SK-N-SH (cell line): ENCODE results near the gene ARFGAP1. TPM values are rescaled to one million over a fixed set of nuclear protein-coding genes. Genes with fewer than 3 reads are reported as not detected.

ENCODE experiments used
- CTCF ChIA-PET: fragments of 300-600, 350-600 bp; formaldehyde crosslinking; extraction: SDS; loops from one replicate; lab custom pipeline; 2021; lab: Yijun Ruan, JAX
- POLR2A ChIA-PET: fragments of 350-600 bp; sonication (Branson Sonifier 250); formaldehyde crosslinking; extraction: SDS; loops from one replicate; lab custom pipeline; 2020; ENCODE audit warnings: antibody characterized with exemption, inconsistent platforms; lab: Yijun Ruan, JAX
- DNase-seq: peaks from one replicate; pipeline ENCODE4 v3.0.0; 2012
- H2AFZ ChIP-seq: fragments of 200-600 bp; sonication (generic); 2 replicates; pipeline ENCODE4 v1.8.1; 2016; ENCODE audit warnings: antibody characterized with exemption, mild to moderate bottlenecking, low read depth
- H3F3A ChIP-seq: fragments of 200-600 bp; sonication (generic); replicated peaks from 2 replicates; pipeline ENCODE3; 2016; ENCODE audit warnings: antibody characterized with exemption, mild to moderate bottlenecking; ENCODE audit not compliant: insufficient read depth
- H3K27ac ChIP-seq, 2 experiments: fragments of 200-500 bp in 1 of 2; fragments of 200-600 bp in 1 of 2; sonication (Bioruptor generic) in 1 of 2; sonication (generic), shearing (Covaris generic) in 1 of 2; 2 replicates each; pipeline versions ENCODE4 v1.5.1 to v1.6.1; 2014 to 2016; ENCODE audit warnings: low read depth in 2 of 2, inconsistent platforms in 1 of 2, low read length in 1 of 2, mild to moderate bottlenecking in 1 of 2, mixed read lengths in 1 of 2
- H3K27me3 ChIP-seq: fragments of 200-600 bp; sonication (generic), shearing (Covaris generic); 2 replicates; pipeline ENCODE4 v1.6.1; 2016; ENCODE audit warnings: mixed run types; ENCODE audit not compliant: insufficient read depth
- H3K36me3 ChIP-seq, 2 experiments: fragments of 200-500 bp in 1 of 2; fragments of 200-600 bp in 1 of 2; sonication (Bioruptor generic) in 1 of 2; sonication (generic) in 1 of 2; replicated peaks in 1 of 2; 2 replicates each; pipeline versions ENCODE3 to v1.5.1; 2014 to 2016; ENCODE audit warnings: low read length in 1 of 2, mild to moderate bottlenecking in 1 of 2; ENCODE audit not compliant: insufficient read depth in 2 of 2, control insufficient read depth in 1 of 2
- H3K4me1 ChIP-seq, 2 experiments: fragments of 200-500 bp in 1 of 2; fragments of 200-600 bp in 1 of 2; sonication (Bioruptor generic) in 1 of 2; sonication (generic), shearing (Covaris generic) in 1 of 2; 2 replicates each; pipeline versions ENCODE4 v1.5.1 to v1.6.1; 2014 to 2016; ENCODE audit warnings: low read depth in 1 of 2, low read length in 1 of 2, mixed run types in 1 of 2; ENCODE audit not compliant: insufficient read depth in 2 of 2, control insufficient read depth in 1 of 2
- H3K4me2 ChIP-seq: fragments of 200-600 bp; sonication (generic), shearing (Covaris generic); 2 replicates; pipeline ENCODE4 v1.6.1; 2017; ENCODE audit warnings: mixed run types
- H3K4me3 ChIP-seq, 2 experiments: fragments of 200-500 bp in 1 of 2; fragments of 200-600 bp in 1 of 2; sonication (Bioruptor generic) in 1 of 2; sonication (generic), shearing (Covaris generic) in 1 of 2; 2 replicates each; pipeline versions ENCODE4 v1.5.1 to v1.8.1; 2014 to 2016; ENCODE audit warnings: low read depth in 2 of 2, inconsistent platforms in 1 of 2, low read length in 1 of 2, mild to moderate bottlenecking in 1 of 2, mixed read lengths in 1 of 2, moderate library complexity in 1 of 2
- H3K79me2 ChIP-seq: fragments of 200-600 bp; sonication (generic); 2 replicates; pipeline ENCODE4 v1.8.1; 2017; ENCODE audit warnings: mild to moderate bottlenecking; ENCODE audit not compliant: insufficient read depth
- H3K9ac ChIP-seq: fragments of 200-600 bp; sonication (generic); 2 replicates; pipeline ENCODE4 v1.6.1; 2017; ENCODE audit warnings: mixed run types
- H3K9me2 ChIP-seq: fragments of 200-600 bp; sonication (generic); 2 replicates; pipeline ENCODE4 v1.6.1; 2017; ENCODE audit warnings: mixed run types
- H3K9me3 ChIP-seq: fragments of 200-600 bp; sonication (generic); 2 replicates; pipeline ENCODE4 v1.6.1; 2017; ENCODE audit warnings: mixed run types, mild to moderate bottlenecking, moderate library complexity
- H4K20me1 ChIP-seq: fragments of 200-600 bp; sonication (generic); 2 replicates; pipeline ENCODE4 v1.6.1; 2017; ENCODE audit warnings: mild to moderate bottlenecking, mixed run types; ENCODE audit not compliant: insufficient read depth
- CHD2 ChIP-seq: fragments of 150-350 bp; IDR thresholded peaks from 2 replicates; pipeline ENCODE4 v1.6.1; 2018; ENCODE audit warnings: low read length; ENCODE audit not compliant: partially characterized antibody
- EP300 ChIP-seq, 2 experiments: IDR thresholded peaks; 2 replicates each; pipeline versions ENCODE4 v1.4.0 to v1.6.1; 2012; ENCODE audit warnings: borderline replicate concordance in 1 of 2, low read depth in 1 of 2, low read length in 1 of 2
- EZH2phosphoT487 ChIP-seq: fragments of 200-600 bp; sonication (generic); IDR thresholded peaks from 2 replicates; pipeline ENCODE4 v1.6.1; 2017; ENCODE audit warnings: low read depth, mixed run types, mild to moderate bottlenecking, antibody characterized with exemption, moderate library complexity, borderline replicate concordance
- FOSL2 ChIP-seq: IDR thresholded peaks from 2 replicates; pipeline ENCODE4 v1.4.0; 2012; ENCODE audit warnings: low read depth, mild to moderate bottlenecking, moderate library complexity, borderline replicate concordance
- FOXJ3 ChIP-seq: sonication (generic); formaldehyde crosslinking; IDR thresholded peaks from 2 replicates; pipeline ENCODE4 v1.5.1; 2020; ENCODE audit warnings: mild to moderate bottlenecking, missing genetic modification reagents
- GABPA ChIP-seq: IDR thresholded peaks from 2 replicates; pipeline ENCODE4 v1.4.0; 2012; ENCODE audit warnings: low read depth, mild to moderate bottlenecking
- JUND ChIP-seq: IDR thresholded peaks from 2 replicates; pipeline ENCODE4 v1.4.0; 2012
- MEF2A ChIP-seq: IDR thresholded peaks from 2 replicates; pipeline ENCODE4 v1.4.0; 2012; ENCODE audit warnings: low read depth, borderline replicate concordance
- MXI1 ChIP-seq: IDR thresholded peaks from 2 replicates; pipeline ENCODE4 v1.6.1; 2012; ENCODE audit warnings: mild to moderate bottlenecking, low read depth, low read length, improper control_type of control experiment
- NFIC ChIP-seq: IDR thresholded peaks from 2 replicates; pipeline ENCODE4 v1.4.0; 2012; ENCODE audit warnings: borderline replicate concordance
- PBX3 ChIP-seq: IDR thresholded peaks from 2 replicates; pipeline ENCODE4; 2012
- RAD21 ChIP-seq: IDR thresholded peaks from 2 replicates; pipeline ENCODE4 v1.6.1; 2012; ENCODE audit warnings: mild to moderate bottlenecking, low read length
- RXRA ChIP-seq: IDR thresholded peaks from 2 replicates; pipeline ENCODE4 v1.4.0; 2012; ENCODE audit warnings: low read depth, mild to moderate bottlenecking, borderline replicate concordance
- SIN3A ChIP-seq: IDR thresholded peaks from 2 replicates; pipeline ENCODE4 v1.6.1; 2012; ENCODE audit warnings: low read depth, mild to moderate bottlenecking, low read length, moderate library complexity, borderline replicate concordance
- SMC3 ChIP-seq: IDR thresholded peaks from 2 replicates; pipeline ENCODE4 v1.6.1; 2012; ENCODE audit warnings: low read depth, low read length, improper control_type of control experiment
- TCF12 ChIP-seq: IDR thresholded peaks from 2 replicates; pipeline ENCODE4 v1.4.0; 2012
- TEAD4 ChIP-seq: IDR thresholded peaks from 2 replicates; pipeline ENCODE4 v1.4.0; 2012; ENCODE audit warnings: mild to moderate bottlenecking, borderline replicate concordance; ENCODE audit not compliant: insufficient read depth
- ZBTB33 ChIP-seq: IDR thresholded peaks from 2 replicates; pipeline ENCODE4 v1.4.0; 2012; ENCODE audit warnings: low read depth, borderline replicate concordance
- WGBS: methylation state at CpG from one replicate; pipeline ENCODE4 v1.1.6; 2017; ENCODE audit warnings: low lambda C conversion rate; 5-methylcytosine and 5-hydroxymethylcytosine counted together
- polyA plus RNA-seq, 3 experiments: library from polyadenylated mRNA; depleted of rRNA; stranded (reverse); fragments of >200 nt; gene quantifications; 2 replicates each; pipeline ENCODE4 v1.2.3, GENCODE V29; 2012
- TF ChIP-seq, protein P1 (sequence below): IDR thresholded peaks from 2 replicates; pipeline ENCODE4 v1.6.1; 2012; ENCODE audit warnings: mild to moderate bottlenecking, low read depth, low read length, moderate library complexity
- TF ChIP-seq, protein P2 (sequence below): fragments of 200-600 bp; sonication (generic); IDR thresholded peaks from 2 replicates; pipeline ENCODE4 v1.6.1; 2017; ENCODE audit warnings: antibody characterized with exemption, mild to moderate bottlenecking, moderate library complexity

ARFGAP1 gene
- polyA plus RNA-seq, 1 of the 3 experiments (the other 2 are of a cell fraction), result 72.7 TPM

GRCh38 chr20:63315240-63315689 lies 42.7 kb downstream of the ARFGAP1 start:
- H3K27me3 ChIP-seq, result no peaks in the 10 kb centered on the region
- H3K36me3 ChIP-seq, result no peaks in the 10 kb centered on the region
- H3K9me3 ChIP-seq, result no peaks in the 10 kb centered on the region
- no peaks in the 10 kb centered on the region for H4K20me1 ChIP-seq
- CTCF ChIA-PET, result interaction anchor here (5.8 kb wide), 1 partner anchor 67 kb away, joined by 53 read pairs; no protein-coding TSS in a partner anchor
- no peak overlapping the region for H3K4me2 ChIP-seq
- H3F3A ChIP-seq, result no peaks in the 10 kb centered on the region
- H3K4me3 ChIP-seq, result no peak overlapping the region
- H3K79me2 ChIP-seq, result no peaks in the 10 kb centered on the region
- 64% methylated on average over 9 of the region's 15 CpGs for WGBS
- TF ChIP-seq FOXJ3 (no peak), TEAD4 (no peak), MEF2A (no peak), CHD2 (no peak), RAD21 (no peak), EZH2phosphoT487 (no peak), SIN3A (no peak), NFIC (no peak), PBX3 (no peak), MXI1 (no peak), GABPA (no peak), EP300 (IDR thresholded peaks at IDR 0.05; ENCODE audit: borderline replicate concordance in 1 of 2, low read depth in 1 of 2, low read length in 1 of 2) (no peak), SMC3 (no peak), ZBTB33 (no peak), FOSL2 (no peak), TCF12 (no peak), RXRA (no peak), JUND (no peak)
- TF ChIP-seq, protein P1, sequence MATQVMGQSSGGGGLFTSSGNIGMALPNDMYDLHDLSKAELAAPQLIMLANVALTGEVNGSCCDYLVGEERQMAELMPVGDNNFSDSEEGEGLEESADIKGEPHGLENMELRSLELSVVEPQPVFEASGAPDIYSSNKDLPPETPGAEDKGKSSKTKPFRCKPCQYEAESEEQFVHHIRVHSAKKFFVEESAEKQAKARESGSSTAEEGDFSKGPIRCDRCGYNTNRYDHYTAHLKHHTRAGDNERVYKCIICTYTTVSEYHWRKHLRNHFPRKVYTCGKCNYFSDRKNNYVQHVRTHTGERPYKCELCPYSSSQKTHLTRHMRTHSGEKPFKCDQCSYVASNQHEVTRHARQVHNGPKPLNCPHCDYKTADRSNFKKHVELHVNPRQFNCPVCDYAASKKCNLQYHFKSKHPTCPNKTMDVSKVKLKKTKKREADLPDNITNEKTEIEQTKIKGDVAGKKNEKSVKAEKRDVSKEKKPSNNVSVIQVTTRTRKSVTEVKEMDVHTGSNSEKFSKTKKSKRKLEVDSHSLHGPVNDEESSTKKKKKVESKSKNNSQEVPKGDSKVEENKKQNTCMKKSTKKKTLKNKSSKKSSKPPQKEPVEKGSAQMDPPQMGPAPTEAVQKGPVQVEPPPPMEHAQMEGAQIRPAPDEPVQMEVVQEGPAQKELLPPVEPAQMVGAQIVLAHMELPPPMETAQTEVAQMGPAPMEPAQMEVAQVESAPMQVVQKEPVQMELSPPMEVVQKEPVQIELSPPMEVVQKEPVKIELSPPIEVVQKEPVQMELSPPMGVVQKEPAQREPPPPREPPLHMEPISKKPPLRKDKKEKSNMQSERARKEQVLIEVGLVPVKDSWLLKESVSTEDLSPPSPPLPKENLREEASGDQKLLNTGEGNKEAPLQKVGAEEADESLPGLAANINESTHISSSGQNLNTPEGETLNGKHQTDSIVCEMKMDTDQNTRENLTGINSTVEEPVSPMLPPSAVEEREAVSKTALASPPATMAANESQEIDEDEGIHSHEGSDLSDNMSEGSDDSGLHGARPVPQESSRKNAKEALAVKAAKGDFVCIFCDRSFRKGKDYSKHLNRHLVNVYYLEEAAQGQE, result no peak
- TF ChIP-seq, protein P2, sequence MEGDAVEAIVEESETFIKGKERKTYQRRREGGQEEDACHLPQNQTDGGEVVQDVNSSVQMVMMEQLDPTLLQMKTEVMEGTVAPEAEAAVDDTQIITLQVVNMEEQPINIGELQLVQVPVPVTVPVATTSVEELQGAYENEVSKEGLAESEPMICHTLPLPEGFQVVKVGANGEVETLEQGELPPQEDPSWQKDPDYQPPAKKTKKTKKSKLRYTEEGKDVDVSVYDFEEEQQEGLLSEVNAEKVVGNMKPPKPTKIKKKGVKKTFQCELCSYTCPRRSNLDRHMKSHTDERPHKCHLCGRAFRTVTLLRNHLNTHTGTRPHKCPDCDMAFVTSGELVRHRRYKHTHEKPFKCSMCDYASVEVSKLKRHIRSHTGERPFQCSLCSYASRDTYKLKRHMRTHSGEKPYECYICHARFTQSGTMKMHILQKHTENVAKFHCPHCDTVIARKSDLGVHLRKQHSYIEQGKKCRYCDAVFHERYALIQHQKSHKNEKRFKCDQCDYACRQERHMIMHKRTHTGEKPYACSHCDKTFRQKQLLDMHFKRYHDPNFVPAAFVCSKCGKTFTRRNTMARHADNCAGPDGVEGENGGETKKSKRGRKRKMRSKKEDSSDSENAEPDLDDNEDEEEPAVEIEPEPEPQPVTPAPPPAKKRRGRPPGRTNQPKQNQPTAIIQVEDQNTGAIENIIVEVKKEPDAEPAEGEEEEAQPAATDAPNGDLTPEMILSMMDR, result no peak
- TF ChIP-seq, all 33 proteins: peak for 0
- H2AFZ ChIP-seq, result no peak overlapping the region
- POLR2A ChIA-PET, result no interaction called here
- no peak overlapping the region for H3K9ac ChIP-seq
- H3K9me2 ChIP-seq, result no peaks in the 10 kb centered on the region
- no peak overlapping the region for H3K27ac ChIP-seq
- H3K4me1 ChIP-seq, result no peaks in the 10 kb centered on the region
- no peak for DNase-seq
